GM21786 (cell line): ENCODE data around the gene TNXB.
A peak's percentile ranks its signal among the peaks of the same experiment; 100 is the strongest.

Experiments used
- ATAC-seq: cut with Tn5 transposase; IDR thresholded peaks from one replicate; pipeline ENCODE4 v1.9.1; 2021; ENCODE audit not compliant: unreplicated experiment

TNXB gene

DNA sequence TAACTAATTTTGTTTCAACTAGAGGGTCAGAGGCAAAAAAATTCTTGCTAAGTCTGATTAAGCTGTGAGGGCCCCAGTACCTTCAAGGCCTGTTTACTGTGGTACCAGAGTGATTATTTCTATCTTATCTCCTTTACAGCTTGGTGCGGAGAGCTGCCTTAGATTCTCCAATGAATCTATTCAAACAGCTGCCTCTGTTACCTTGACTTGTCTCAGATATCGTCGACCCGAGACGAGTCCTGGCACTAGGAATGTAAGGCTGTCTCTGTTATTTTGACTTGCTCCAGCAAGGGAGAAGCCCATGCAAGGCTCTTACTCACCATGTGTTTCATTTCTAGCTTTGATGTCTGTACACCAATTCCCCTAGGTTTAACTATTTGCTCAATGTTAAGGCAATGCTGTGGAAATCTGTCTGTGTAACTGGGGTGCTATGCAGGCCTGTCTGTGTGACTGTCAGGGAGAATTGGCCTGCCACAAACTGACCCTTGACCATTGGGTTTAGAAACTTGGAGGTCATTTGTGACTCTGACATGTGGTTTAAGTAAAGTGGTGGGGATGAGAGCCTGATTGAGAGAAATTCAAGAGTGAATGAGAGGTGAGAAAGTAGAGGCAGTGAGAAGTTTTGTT is 31.4 kb upstream of the TNXB start:
- no peak for ATAC-seq

DNA sequence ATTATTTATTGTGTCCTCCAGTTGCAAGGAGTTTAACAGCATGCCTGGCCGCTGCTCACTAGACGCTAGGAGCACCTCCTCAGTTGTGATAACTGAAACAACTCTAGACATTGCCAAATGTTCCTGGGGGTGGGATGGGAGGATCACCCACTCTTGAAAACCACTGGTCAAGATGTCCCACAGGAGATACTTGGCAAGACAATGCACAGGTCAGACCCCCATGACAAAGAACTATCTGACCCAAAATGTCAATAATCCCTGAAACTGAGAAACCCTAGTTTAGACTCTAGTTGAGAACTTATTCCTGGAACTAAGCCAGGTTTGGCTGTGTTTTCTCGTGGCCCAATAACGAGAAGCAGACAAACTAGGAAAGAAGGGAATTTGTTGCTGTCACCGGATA is 30.5 kb upstream of the TNXB start:
- ATAC-seq, result no peak

DNA sequence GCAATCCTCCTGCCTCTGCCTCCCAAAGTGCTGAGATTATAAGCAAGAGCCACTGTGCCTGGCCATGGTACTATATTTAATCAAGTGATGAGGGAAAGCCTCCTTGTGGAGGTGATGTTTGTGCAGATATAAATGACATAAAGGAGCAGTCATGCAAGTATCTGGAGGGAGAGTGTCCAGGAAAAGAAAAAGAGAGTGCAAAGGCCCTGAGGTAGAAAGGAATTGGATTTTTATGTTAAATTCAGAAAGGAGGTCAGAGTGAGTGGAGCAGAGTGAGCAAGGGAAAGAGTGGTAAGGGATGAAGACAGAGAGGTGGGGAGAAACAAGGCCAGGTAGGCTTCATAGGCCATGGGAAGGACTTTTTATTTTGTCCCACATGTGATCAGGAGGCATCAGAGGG is 28.3 kb upstream of the TNXB start:
- no peak for ATAC-seq

DNA sequence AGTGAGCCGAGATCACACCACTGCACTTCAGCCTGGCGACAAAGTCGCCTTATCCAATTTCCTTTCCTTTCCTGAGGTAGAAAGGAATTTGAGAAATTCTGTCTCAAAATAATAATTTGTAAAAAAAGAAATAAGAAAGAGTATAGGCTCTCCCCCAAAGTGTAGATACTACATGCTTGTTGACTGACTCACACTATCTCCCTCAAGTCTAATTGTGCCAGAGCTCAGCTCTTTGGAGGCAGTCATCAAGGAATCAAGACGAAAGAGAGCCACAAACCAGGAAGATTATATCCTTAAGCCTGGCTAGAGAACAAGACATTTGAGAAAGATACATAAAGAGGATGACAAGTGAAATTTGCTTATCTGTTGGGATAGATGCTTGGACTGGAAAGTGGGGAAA is 24.6 kb upstream of the TNXB start:
- ATAC-seq, result no peak

DNA sequence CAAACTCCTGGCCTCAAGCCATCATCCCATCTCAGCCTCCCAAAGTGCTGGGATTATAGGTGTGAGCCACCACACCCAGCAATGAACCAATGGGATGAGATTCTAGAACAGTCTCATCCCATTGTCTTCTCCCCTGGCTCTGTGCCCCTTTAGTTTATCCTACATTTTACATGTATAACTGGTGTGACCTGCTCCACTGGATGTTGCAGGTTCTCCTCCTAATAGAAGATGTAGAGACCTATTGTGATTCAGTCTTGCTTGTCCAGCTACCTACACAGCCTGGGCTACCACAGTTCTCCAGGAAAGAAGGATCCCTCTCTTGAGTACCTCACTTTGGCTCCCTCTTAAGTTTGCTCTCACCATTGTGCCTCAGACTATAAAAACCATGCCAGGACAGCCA is 23.0 kb upstream of the TNXB start:
- no peak for ATAC-seq

DNA sequence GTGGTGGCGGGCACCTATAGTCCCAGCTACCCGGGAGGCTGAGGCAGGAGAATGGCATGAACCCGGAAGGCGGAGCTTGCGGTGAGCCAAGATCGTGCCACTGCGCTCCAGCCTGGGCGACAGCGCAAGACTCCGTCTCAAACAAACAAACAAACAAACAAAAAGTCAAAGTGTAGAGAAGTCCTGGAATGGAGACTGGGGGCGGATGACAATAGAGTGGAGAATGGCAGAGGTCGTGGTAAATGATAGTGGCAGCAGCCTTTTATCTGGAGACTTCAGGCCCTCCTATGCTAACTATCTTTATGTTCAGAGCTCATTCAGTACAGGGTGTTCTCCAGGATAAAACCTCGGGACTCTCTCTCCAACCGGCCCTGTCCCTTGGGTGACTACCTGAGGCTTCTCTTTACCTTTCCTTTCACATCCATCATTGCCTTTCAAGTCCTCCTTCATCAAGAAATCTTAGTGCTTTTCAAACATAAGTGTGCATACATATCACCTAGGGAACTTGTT is 22.4 kb upstream of the TNXB start:
- ATAC-seq, result no peak

DNA sequence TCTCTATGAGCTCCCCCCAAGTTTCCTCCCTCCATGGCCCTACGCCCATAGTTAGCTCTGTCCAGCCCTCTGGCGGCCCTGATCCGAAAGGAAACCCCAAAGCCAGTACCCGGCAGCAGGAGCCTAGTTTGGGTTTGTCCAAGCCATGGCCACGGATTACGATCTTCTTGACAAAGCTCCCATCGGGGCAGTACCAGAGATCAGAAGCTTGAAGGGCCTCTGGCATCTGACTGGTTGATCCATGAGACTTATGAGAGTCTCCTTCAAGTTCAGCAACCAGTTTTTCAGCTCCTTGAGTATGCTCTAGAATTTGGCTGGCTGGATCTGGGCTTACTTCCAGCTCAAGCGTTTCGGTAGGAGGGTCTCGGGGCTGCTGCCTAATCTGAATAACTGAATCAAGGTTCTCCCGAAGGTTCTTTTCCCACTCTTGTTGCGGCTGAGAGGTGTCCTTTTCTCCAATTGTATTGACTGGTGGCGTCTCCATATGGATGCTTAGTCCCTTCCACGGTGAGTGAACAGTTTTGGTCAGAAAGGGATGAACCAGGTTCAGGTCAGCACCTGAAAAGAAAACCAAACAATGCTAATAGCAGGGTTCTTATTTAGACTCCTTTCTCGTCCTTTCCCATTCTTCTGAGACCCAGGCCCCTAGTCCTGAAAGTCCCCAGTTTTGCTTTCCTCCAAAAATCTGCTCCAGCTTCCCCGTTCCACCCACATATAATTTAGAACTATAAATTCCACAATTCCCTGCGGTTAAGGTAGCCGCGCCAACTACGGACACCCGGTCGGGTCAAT is 20.4 kb upstream of the TNXB start:
- ATAC-seq, result no peak

DNA sequence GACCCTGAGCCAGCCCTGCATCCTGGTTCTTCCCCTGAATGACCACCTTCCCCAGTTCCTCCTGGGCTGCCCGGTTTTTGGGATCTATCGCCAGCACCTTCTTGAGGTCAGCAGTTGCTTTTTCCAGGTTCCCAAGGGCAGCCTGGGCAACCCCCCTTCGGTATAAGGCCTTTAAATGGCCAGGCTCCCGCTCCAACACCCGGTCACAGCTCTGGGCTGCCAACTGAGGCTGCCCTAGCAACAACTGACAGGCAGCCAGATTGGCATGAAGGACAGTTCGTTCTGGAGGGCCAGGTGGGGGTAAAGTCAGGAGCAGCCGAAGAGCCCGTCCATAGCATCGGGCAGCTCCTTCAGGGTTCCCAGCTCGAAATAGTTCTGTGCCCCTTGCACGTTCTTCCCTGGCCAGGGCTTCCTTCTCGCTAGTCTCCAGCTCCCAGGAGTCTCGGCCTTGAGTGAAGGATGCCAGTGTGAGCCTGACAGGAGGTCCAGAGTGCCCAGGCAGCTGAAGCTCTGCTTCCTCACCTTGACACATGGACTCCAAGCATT is 19.7 kb upstream of the TNXB start:
- no peak for ATAC-seq

DNA sequence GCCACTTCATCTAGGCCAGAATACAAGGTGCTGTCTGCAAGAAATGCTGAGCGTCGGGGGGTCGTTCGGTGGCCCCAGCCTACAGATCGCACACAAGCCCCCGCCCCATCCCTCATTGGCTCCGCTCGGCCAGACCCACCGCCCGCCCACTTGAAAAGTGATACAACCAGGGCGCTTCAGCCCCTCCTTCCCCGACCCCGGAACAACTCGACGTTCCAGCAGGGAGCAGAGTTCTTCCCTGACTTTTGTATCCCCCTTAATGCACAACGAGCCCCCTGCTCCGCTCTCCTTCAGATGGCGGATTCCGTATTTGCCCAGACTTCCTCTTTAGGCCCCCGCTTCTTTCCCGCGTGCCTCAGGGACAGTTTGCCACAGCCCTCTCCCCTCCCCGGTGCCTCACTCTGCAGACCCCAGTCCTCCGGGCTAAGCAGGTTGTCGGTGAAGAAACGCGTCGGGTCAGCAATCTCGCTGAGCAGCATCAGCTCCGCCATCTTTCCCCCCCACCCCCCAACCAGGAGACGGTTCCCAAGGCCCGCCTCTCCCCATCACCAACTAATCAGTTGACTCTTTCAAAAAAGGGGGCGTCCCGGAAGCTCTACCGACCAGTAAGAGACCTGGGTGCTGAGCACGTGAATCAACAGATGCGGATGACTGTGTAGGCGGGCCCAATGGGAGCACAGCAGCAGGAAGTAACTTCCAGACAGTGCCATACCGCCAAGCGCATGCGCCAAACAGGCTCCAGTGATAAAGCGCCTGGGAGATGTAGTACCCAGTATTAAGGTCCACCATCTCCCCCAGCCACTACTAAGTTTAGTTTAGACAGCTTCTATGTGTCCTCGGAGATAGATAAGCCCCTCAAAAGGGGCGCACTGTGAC is 18.8 kb upstream of the TNXB start, which contains the start of gene ATF6B:
TSS of gene ATF6B (minus strand) at position 530 of the 876 bp plus-strand sequence. CDS start at position 491, 39 bp downstream.
- ATAC-seq, result peak; percentile 95

DNA sequence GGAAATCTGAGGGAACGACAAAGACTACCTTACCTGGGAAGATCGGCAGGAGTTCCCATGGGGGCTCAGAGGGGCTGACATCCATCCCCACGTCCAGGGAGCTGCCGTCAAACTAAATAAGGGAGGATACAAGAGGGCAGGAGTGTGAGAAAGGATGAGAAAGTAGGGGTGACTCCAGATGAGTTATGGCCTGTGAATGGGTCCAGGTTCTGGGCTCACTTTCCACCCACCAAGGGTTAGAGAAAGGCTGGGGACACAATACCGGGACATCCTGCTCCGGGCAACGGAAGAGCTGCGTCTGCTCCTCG is 18.2 kb upstream of the TNXB start:
- ATAC-seq, result no peak

DNA sequence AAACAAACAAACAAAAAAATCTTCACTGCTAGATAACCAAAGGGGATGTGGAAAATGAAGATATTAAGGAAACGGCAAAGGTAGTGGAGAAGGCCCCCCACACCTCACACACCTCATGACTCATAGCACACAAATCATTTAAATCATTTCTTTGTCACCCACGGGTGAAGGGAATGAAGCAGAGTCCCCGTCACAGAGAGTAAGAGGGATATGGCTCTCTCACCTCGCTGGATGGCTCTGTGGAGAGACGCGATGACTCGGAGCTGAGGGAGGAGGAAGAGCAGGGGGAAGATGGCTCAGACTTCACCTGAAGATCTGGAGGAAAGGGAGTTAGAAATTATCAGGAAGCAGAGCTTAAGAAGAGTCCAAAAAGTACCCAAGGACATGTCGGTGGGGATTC is 17.7 kb upstream of the TNXB start:
- no peak for ATAC-seq

DNA sequence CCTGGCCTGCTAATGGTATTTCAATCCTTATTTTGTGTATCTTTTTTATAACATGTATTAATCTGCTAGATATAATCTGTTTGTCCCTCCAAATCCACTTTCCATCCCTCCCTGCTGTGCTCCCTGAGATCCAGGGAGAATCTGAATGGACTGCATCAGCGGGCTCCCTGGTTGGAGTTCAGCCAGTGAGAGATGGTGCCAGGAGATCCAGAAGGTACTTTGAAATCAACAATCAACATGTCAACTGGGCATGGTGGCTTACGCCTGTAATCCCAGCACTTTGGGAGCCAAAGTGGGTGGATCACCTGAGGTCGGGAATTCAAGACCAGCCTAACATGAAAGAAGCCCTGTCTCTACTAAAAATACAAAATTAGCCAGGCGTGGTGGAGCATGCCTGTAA is 14.5 kb upstream of the TNXB start:
- ATAC-seq, result no peak

DNA sequence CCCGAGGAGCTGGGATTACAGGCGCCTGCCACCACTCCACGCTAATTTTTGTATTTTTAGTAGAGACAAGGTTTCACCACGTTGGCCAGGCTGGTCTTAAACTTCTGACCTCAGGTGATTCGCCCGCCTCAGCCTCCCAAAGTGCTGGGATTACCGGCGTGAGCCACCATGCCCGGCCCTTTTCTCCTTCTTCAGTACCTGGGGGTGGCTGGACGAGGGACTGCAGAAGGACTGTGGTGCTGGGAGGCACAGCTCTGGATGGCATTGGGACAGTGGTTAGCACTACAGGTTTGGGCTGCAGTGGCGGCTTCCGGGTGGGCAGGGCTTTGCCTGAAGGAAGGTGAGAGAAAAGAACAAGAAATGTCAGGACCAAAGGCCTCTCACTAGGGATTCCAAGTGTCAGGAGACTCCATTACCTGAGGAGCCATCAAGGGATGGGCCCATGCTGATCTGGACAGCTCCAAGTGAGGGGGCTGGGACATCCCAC is 11.5 kb upstream of the TNXB start:
- ATAC-seq, result no peak

DNA sequence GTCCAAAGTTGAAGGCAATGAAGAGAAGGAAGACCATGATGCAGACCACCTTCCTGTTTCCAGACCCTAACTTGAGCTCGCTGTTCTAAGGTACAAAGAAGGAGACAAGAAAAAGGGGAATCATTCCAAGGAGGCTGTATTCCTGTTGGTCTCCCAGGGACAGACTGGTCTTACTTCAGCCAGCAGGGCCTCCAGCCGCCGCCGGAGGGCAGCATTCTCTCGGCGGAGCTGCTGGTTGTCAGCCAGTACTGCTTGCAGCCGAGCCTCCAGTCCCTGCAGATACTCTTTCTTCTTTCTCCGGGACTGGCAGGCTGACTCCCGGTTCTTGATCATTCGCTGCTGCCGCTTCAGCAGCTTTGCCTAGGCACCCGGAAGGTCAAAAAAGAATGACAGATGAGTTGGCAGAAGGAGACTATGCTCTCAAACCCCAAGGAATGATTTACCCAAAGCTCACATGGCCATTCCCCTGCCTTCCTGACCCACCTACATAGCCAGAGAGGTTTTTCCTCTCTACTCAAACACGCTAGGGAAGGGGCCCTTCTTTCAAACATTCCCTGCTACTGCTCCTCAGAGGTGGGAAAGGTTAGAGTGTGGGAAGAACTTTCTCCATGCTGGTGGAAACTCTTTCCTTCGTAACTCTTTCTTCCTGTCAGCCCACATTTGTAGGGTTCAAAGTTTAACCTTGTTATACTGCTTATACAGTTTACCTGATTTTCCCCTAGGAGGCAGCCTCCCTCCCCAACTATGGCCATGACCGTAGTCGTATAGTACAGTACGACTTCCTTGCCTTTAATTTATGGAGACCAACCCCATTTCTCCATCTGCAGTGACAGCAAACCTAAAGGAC is 9.9 kb upstream of the TNXB start:
- no peak for ATAC-seq

DNA sequence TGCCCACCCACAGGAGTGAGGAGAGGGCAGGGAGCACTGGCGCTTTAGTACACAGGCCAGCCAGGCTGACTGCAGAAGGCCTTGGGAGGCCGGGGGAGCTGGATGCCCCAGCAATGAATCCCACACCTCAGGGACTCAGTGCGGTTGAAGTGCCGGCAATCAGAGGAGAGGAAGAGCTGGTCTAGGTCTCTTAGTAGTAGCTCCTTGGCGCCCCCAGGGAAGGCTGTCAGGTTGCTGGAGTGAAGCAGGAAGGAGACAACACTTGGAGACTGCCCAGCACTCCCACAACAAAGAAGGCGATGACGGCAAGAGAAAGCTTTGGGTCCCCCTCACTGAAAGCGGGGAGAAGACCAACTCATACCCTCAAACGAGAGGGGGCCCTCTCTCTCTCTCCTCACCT is 8.3 kb upstream of the TNXB start:
- no peak for ATAC-seq

DNA sequence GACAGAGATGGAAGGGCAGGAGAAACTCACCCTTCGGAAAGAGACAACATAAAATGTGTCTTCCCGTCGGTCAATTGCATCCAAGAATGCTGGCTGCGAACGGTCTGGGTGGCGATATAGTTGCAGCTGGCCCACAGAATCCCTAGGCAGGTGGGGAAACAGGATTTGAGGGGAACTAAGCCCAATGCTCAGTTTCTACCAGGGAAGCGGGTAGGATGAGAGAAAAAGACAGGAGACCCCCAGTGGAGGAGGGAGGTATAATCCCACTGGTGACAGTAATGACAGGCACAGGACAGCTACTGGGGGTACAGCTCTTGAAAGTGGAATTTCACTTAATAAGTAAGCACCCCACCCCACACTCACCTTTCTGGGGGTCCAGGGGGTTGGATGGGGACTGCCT is 7.5 kb upstream of the TNXB start:
- ATAC-seq, result no peak

DNA sequence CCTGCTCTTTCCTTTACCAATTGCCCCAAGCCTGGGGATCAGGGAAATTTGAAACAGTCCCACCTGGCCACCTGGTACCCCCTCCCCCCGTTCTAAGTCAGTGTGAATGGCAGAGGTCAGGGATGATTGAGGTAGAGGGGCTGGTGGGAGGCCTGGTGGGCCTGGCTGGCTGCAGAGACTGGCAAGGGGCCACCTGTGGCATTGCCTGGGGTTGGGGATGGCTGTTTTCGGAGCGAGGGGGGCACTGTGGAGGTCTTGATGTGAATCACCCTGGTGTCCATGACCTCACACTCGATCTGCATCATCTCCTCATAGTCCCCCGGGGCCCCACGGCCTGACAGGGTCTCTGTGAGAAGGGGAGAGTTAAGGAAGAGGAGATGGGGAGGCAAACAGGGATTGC is 6.5 kb upstream of the TNXB start:
- no peak for ATAC-seq

DNA sequence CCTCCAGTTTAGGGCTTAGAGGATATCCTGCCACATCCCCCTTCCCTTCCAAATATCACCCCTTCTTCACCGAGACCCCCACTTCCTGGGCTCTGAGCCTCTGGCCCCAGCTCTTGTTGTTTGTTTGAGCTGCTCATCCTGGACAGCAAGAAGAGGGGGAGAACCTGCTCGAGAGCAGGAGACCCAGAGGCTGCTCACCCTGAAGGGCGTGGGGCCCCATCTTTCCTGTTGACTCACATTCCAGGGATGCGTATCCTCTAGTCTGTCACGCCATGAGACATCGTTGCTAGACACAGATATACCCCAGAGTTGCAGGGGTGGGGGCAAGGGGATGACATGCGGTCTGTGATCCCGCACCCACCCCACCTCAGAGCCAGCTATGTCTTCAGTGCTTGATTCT is 5.7 kb upstream of the TNXB start:
- ATAC-seq, result no peak

DNA sequence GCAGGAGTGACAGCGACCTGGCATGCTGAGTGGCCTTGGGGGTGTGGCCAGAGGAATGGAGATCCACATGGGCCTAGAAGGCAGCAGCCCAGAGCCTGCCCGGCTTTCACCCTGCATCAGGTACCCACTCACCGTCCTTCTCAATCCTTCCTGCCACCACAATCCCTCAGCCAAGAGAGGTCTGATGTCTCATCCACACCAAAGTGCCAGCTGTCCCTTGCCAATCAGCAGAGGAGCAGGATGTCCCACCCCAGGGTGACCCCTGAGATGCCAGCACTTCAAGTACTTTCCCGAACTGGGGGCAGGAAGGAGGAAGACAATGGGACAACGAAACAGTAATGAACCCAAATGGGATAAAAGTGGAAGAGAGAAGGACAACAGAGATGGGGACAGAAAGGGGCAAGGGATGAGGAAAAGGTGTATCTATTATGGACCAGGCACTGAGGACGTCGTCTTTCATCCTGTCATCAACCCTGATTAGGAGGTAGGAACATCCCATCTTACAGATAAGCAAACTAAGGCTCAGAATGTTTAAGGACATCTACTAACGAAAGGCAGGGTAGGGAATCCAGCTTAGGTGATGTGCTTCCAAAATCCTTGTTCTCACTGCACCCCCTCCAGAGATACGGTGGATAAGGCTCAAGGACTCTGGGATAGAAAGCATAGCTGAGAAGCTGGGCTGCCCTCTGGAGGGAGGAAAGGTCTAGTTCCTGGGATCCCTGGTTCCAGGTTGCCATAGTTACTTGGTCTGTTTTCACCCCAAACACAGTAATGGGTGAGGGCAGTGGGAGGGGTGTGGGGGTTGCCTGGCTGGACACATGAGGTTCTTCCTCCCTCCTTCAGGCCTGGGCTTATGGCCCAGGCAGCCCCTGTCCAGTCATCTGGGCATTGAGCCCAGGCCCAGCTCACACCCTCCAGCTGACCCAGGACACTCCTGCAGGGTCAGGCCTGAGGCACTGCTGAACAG is 4.5 kb upstream of the TNXB start:
- no peak for ATAC-seq
